ENCODE measurements around the gene FBXL20. TPM values are rescaled to one million over a fixed set of nuclear protein-coding genes. Genes with fewer than 3 reads are reported as not detected.

The FBXL20 gene
- total RNA-seq, 1 donor from 2014 or later: 13.8 TPM

GRCh38 chr17:39225308-39225958, 176.0 kb downstream of the FBXL20 start, which contains the start of gene STAC2:
Gene STAC2, minus strand, starts transcription at chr17:39225945. Its CDS starts 443 bp downstream, at chr17:39225502.
- Mint-ChIP-seq H3K27ac (ENCODE audit: unreplicated experiment) (no peak within 1 kb of the TSS), H3K36me3 (ENCODE audit: low read depth) (no peaks in the 10 kb centered on the region), H3K4me3 (peak within 1 kb of the TSS; percentile 81), H3K27me3 (ENCODE audit: low read depth) (peaks cover 57% of the 10 kb centered on the region), H3K9me3 (no peaks in the 10 kb centered on the region), H3K4me1 (peaks cover 15% of the 10 kb centered on the region)
- DNase-seq (ENCODE audit: low read depth, low spot score): no peak
- no peak for TF ChIP-seq CTCF (conservative IDR thresholded peaks at IDR 0.05)

GRCh38 chr17:39224778-39225307, 176.6 kb downstream of the FBXL20 start:
- peaks cover 15% of the 10 kb centered on the region for H3K4me1 Mint-ChIP-seq
- peaks cover 60% of the 10 kb centered on the region for H3K27me3 Mint-ChIP-seq (ENCODE audit: low read depth)
- H3K9me3 Mint-ChIP-seq: no peaks in the 10 kb centered on the region
- H3K4me3 Mint-ChIP-seq: peak overlapping the region; percentile 74
- no peak for DNase-seq (ENCODE audit: low read depth, low spot score)
- no peaks in the 10 kb centered on the region for H3K36me3 Mint-ChIP-seq (ENCODE audit: low read depth)
- TF ChIP-seq CTCF (conservative IDR thresholded peaks at IDR 0.05): no peak
- H3K27ac Mint-ChIP-seq (ENCODE audit: unreplicated experiment): no peak overlapping the region

GRCh38 chr17:39223907-39224777, 177.3 kb downstream of the FBXL20 start:
- Mint-ChIP-seq H3K27me3 (ENCODE audit: low read depth) (peaks cover 63% of the 10 kb centered on the region), H3K9me3 (no peaks in the 10 kb centered on the region), H3K27ac (ENCODE audit: unreplicated experiment) (no peak overlapping the region), H3K36me3 (ENCODE audit: low read depth) (no peaks in the 10 kb centered on the region), H3K4me1 (peaks cover 8% of the 10 kb centered on the region), H3K4me3 (peak overlapping the region; percentile 69)
- no peak for TF ChIP-seq CTCF (conservative IDR thresholded peaks at IDR 0.05)
- DNase-seq (ENCODE audit: low read depth, low spot score): no peak

- Mint-ChIP-seq H3K27ac (ENCODE audit: unreplicated experiment) (no peak overlapping the region), H3K4me3 (peak overlapping the region; percentile 69), H3K36me3 (ENCODE audit: low read depth) (no peaks in the 10 kb centered on the region), H3K9me3 (no peaks in the 10 kb centered on the region), H3K4me1 (peaks cover 6% of the 10 kb centered on the region), H3K27me3 (ENCODE audit: low read depth) (peaks cover 73% of the 10 kb centered on the region)
- no peak for TF ChIP-seq CTCF (conservative IDR thresholded peaks at IDR 0.05)
- DNase-seq (ENCODE audit: low read depth, low spot score): no peak
Observed at GRCh38 chr17:39222866-39223834, 178.3 kb downstream of the FBXL20 start.

- Mint-ChIP-seq H3K27me3 (ENCODE audit: low read depth) (peaks cover 72% of the 10 kb centered on the region), H3K4me1 (peaks cover 6% of the 10 kb centered on the region), H3K4me3 (no peak overlapping the region), H3K9me3 (no peaks in the 10 kb centered on the region), H3K36me3 (ENCODE audit: low read depth) (no peaks in the 10 kb centered on the region), H3K27ac (ENCODE audit: unreplicated experiment) (no peak overlapping the region)
- TF ChIP-seq CTCF (conservative IDR thresholded peaks at IDR 0.05): no peak
- DNase-seq (ENCODE audit: low read depth, low spot score): no peak
Observed at GRCh38 chr17:39222151-39222550, 179.3 kb downstream of the FBXL20 start.

All from neural crest cell (in vitro differentiated cells).